Inflammatory macrophage treated with lipopolysaccharide for 1 hour (primary cell): ENCODE measurements around the gene SV2C.

Experiments
- DNase-seq, 2 donors: peaks; one replicate each; pipeline ENCODE4 v3.0.0-alpha.2; 2020 to 2022

SV2C gene

GRCh38 chr5:76099756-76100155 is 16.6 kb downstream of the SV2C start:
- DNase-seq: no peak

GRCh38 chr5:76104027-76104426 is 20.8 kb downstream of the SV2C start:
- DNase-seq: peak; percentile 8 to 54

GRCh38 chr5:76106149-76106548 is 23.0 kb downstream of the SV2C start:
- DNase-seq: no peak

GRCh38 chr5:76111477-76112174 is 28.4 kb downstream of the SV2C start:
- no peak for DNase-seq

- DNase-seq: no peak
Measured at GRCh38 chr5:76113103-76113502, 29.9 kb downstream of the SV2C start.

- DNase-seq: peak in 1 of 2 donors; percentile 53
Measured at GRCh38 chr5:76114179-76114851, 31.1 kb downstream of the SV2C start.

- DNase-seq: peak; percentile 89 to 93
Measured at GRCh38 chr5:76125346-76125745, 42.2 kb downstream of the SV2C start.

GRCh38 chr5:76125888-76126287 is 42.7 kb downstream of the SV2C start:
- peak; percentile 17 to 33 for DNase-seq

GRCh38 chr5:76134003-76134402 is 50.8 kb downstream of the SV2C start:
- DNase-seq: no peak

GRCh38 chr5:76134646-76135045 is 51.5 kb downstream of the SV2C start:
- DNase-seq: no peak

GRCh38 chr5:76137887-76138542 is 54.8 kb downstream of the SV2C start:
- DNase-seq: no peak

- peak in 1 of 2 donors; percentile 18 for DNase-seq
Measured at GRCh38 chr5:76143884-76144283, 60.7 kb downstream of the SV2C start.

- no peak for DNase-seq
Measured at GRCh38 chr5:76144513-76145274, 61.5 kb downstream of the SV2C start.

- no peak for DNase-seq
Measured at GRCh38 chr5:76145945-76146344, 62.8 kb downstream of the SV2C start.

- DNase-seq: no peak
Measured at GRCh38 chr5:76149636-76150035, 66.5 kb downstream of the SV2C start.

- DNase-seq: no peak
Measured at GRCh38 chr5:76152161-76152560, 69.0 kb downstream of the SV2C start.

- DNase-seq: no peak
Measured at GRCh38 chr5:76152700-76153099, 69.5 kb downstream of the SV2C start.

- no peak for DNase-seq
Measured at GRCh38 chr5:76153271-76153670, 70.1 kb downstream of the SV2C start.

GRCh38 chr5:76154009-76154690 is 71.0 kb downstream of the SV2C start:
- no peak for DNase-seq

GRCh38 chr5:76155536-76155935 is 72.4 kb downstream of the SV2C start:
- DNase-seq: no peak

GRCh38 chr5:76162335-76162734 is 79.2 kb downstream of the SV2C start:
- no peak for DNase-seq

- no peak for DNase-seq
Measured at GRCh38 chr5:76163111-76163628, 80.0 kb downstream of the SV2C start.
